ENCODE results near the gene FDX1.

The FDX1 gene

GRCh38 chr11:110470716-110471115 lies 41.0 kb downstream of the FDX1 start:
- DNase-seq, result no peak

GRCh38 chr11:110471371-110471770 lies 41.6 kb downstream of the FDX1 start:
- DNase-seq, result no peak

- DNase-seq, result no peak
Measured at GRCh38 chr11:110472858-110473257, 43.1 kb downstream of the FDX1 start.

GRCh38 chr11:110473706-110474105 lies 44.0 kb downstream of the FDX1 start:
- DNase-seq, result no peak

- DNase-seq, result no peak
Measured at GRCh38 chr11:110474578-110474977, 44.8 kb downstream of the FDX1 start.

GRCh38 chr11:110475671-110476070 lies 45.9 kb downstream of the FDX1 start:
- DNase-seq, result no peak

GRCh38 chr11:110478410-110478809 lies 48.7 kb downstream of the FDX1 start:
- DNase-seq, result no peak

- DNase-seq, result peak in 1 of 2 donors; percentile 32
Measured at GRCh38 chr11:110479108-110480101, 49.7 kb downstream of the FDX1 start.

GRCh38 chr11:110481523-110481922 lies 51.8 kb downstream of the FDX1 start:
- DNase-seq, result no peak

- no peak for DNase-seq
Measured at GRCh38 chr11:110486156-110486555, 56.4 kb downstream of the FDX1 start.

GRCh38 chr11:110488446-110488845 lies 58.7 kb downstream of the FDX1 start:
- no peak for DNase-seq

- peak in 1 of 2 donors; percentile 33 for DNase-seq
Measured at GRCh38 chr11:110490886-110491285, 61.1 kb downstream of the FDX1 start.

- no peak for DNase-seq
Measured at GRCh38 chr11:110491577-110492320, 62.0 kb downstream of the FDX1 start.

GRCh38 chr11:110492321-110492685 lies 62.6 kb downstream of the FDX1 start:
- DNase-seq, result no peak

- DNase-seq, result no peak
Measured at GRCh38 chr11:110493346-110493745, 63.6 kb downstream of the FDX1 start.

- peak in 1 of 2 donors; percentile 57 for DNase-seq
Measured at GRCh38 chr11:110497231-110497978, 67.7 kb downstream of the FDX1 start.

- no peak for DNase-seq
Measured at GRCh38 chr11:110501428-110501827, 71.7 kb downstream of the FDX1 start.

GRCh38 chr11:110505528-110506284 lies 76.0 kb downstream of the FDX1 start:
- DNase-seq, result no peak

GRCh38 chr11:110507328-110507727 lies 77.6 kb downstream of the FDX1 start:
- no peak for DNase-seq

GRCh38 chr11:110508786-110509185 lies 79.0 kb downstream of the FDX1 start:
- DNase-seq, result no peak

- DNase-seq, result no peak
Measured at GRCh38 chr11:110509472-110509871, 79.7 kb downstream of the FDX1 start.

- no peak for DNase-seq
Measured at GRCh38 chr11:110512026-110512425, 82.3 kb downstream of the FDX1 start.

Data from bone marrow (tissue), 2 donors.